ENCODE measurements around the gene CCDC71L.

- TF ChIP-seq REST (IDR thresholded peaks at IDR 0.05; ENCODE audit: low read depth) (no peak), TCF12 (IDR thresholded peaks at IDR 0.05; ENCODE audit: low read depth) (no peak), EP300 (IDR thresholded peaks at IDR 0.05; ENCODE audit: borderline replicate concordance) (peak; percentile 16; the same call in 1 of the 2 replicates)
- TF ChIP-seq, protein P1, sequence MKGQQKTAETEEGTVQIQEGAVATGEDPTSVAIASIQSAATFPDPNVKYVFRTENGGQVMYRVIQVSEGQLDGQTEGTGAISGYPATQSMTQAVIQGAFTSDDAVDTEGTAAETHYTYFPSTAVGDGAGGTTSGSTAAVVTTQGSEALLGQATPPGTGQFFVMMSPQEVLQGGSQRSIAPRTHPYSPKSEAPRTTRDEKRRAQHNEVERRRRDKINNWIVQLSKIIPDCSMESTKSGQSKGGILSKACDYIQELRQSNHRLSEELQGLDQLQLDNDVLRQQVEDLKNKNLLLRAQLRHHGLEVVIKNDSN (IDR thresholded peaks at IDR 0.05), result no peak
Measured at GRCh38 chr7:106660862-106661720, at the start of gene CCDC71L.
